IMR-90 (cell line): Measurements from ENCODE around the gene CSNK2B. TPM values are rescaled to one million over a fixed set of nuclear protein-coding genes. Genes with fewer than 3 reads are reported as not detected.

Source experiments
- ATAC-seq: fragments of 200-7000 bp; cut with Tn5 transposase; 2 replicates; pipeline ENCODE4 v1.9.1; 2020; ENCODE audit warnings: low read depth, mild to moderate bottlenecking, moderate library complexity
- BruUV-seq: library from RNA; stranded (reverse); fragments of 400-500 nt; replicated peaks from 2 replicates; lab custom pipeline; 2021; lab: Mats Ljungman, UMichigan
- CTCF ChIA-PET: fragments of 300-600 bp; formaldehyde crosslinking; extraction: SDS; loops from one replicate; lab custom pipeline; 2021; ENCODE audit warnings: antibody characterized with exemption; lab: Yijun Ruan, JAX
- POLR2A ChIA-PET: fragments of 300-600 bp; sonication (Branson Sonifier 250); formaldehyde crosslinking; loops from one replicate; lab custom pipeline; 2022; ENCODE audit warnings: antibody characterized with exemption; ENCODE audit not compliant: unreplicated experiment; lab: Charles Lee
- DNase-seq: peaks from one replicate; pipeline ENCODE4 v3.0.0; 2013
- H2AFZ ChIP-seq: replicated peaks from 2 replicates; pipeline ENCODE3; 2013; ENCODE audit warnings: low read length, mild to moderate bottlenecking; ENCODE audit not compliant: poor library complexity
- H2AK5ac ChIP-seq: 2 replicates; pipeline ENCODE4 v1.6.1; 2013; ENCODE audit warnings: low read depth, low read length, inconsistent platforms
- H2AK9ac ChIP-seq: replicated peaks from 2 replicates; pipeline ENCODE3; 2013; ENCODE audit warnings: mild to moderate bottlenecking, low read depth, low read length, moderate library complexity; ENCODE audit not compliant: poor library complexity
- H2BK120ac ChIP-seq: 2 replicates; pipeline ENCODE4 v1.6.1; 2013; ENCODE audit warnings: low read depth, low read length, inconsistent platforms
- H2BK15ac ChIP-seq: 3 replicates; pipeline ENCODE4 v1.6.1; 2013; ENCODE audit warnings: low read depth, low read length, inconsistent platforms
- H2BK20ac ChIP-seq: 2 replicates; pipeline ENCODE4 v1.6.1; 2013; ENCODE audit warnings: low read depth, mild to moderate bottlenecking, inconsistent platforms, low read length, moderate library complexity
- H2BK5ac ChIP-seq: 2 replicates; pipeline ENCODE4 v1.6.1; 2013; ENCODE audit warnings: mild to moderate bottlenecking, low read depth, low read length, inconsistent platforms; ENCODE audit not compliant: poor library complexity, severe bottlenecking
- H3K14ac ChIP-seq: replicated peaks from 2 replicates; pipeline ENCODE4 v1.6.1; 2013; ENCODE audit warnings: low read depth, low read length, inconsistent platforms
- H3K18ac ChIP-seq: 2 replicates; pipeline ENCODE4 v1.6.1; 2013; ENCODE audit warnings: low read depth, low read length, control low read depth
- H3K23ac ChIP-seq: 2 replicates; pipeline ENCODE4 v1.6.1; 2013; ENCODE audit warnings: low read depth, low read length, inconsistent platforms
- H3K27ac ChIP-seq: 2 replicates; pipeline ENCODE4 v1.5.1; 2013; ENCODE audit warnings: mild to moderate bottlenecking, control low read depth, low read length; ENCODE audit not compliant: insufficient read depth
- H3K27me3 ChIP-seq: 2 replicates; pipeline ENCODE4 v1.6.1; 2013; ENCODE audit warnings: low read length; ENCODE audit not compliant: control insufficient read depth, insufficient read depth
- H3K36me3 ChIP-seq: 2 replicates; pipeline ENCODE4 v1.6.1; 2013; ENCODE audit warnings: low read length, mixed read lengths; ENCODE audit not compliant: control insufficient read depth, insufficient read depth
- H3K4ac ChIP-seq: 2 replicates; pipeline ENCODE4 v1.6.1; 2013; ENCODE audit warnings: low read depth, low read length, inconsistent platforms
- H3K4me1 ChIP-seq: 2 replicates; pipeline ENCODE4 v1.6.1; 2013; ENCODE audit warnings: low read length, mixed read lengths; ENCODE audit not compliant: control insufficient read depth, insufficient read depth
- H3K4me2 ChIP-seq: 2 replicates; pipeline ENCODE4 v1.6.1; 2013; ENCODE audit warnings: low read depth, mild to moderate bottlenecking, control low read depth, low read length, moderate library complexity
- H3K4me3 ChIP-seq: 2 replicates; pipeline ENCODE4 v1.5.1; 2013; ENCODE audit warnings: low read depth, mild to moderate bottlenecking, control low read depth, low read length, moderate library complexity; ENCODE audit not compliant: insufficient read depth
- H3K56ac ChIP-seq: 2 replicates; pipeline ENCODE4 v1.6.1; 2013; ENCODE audit warnings: low read length, inconsistent platforms; ENCODE audit not compliant: insufficient read depth; ENCODE audit errors: extremely low read depth
- H3K79me1 ChIP-seq, 2 experiments: 2 replicates each; pipeline ENCODE4 v1.6.1; 2013; ENCODE audit warnings: low read length in 2 of 2, inconsistent platforms in 1 of 2, low read depth in 1 of 2
- H3K9ac ChIP-seq: 2 replicates; pipeline ENCODE4 v1.6.1; 2013; ENCODE audit warnings: low read depth, low read length, control low read depth
- H3K9me1 ChIP-seq: 2 replicates; pipeline ENCODE4 v1.6.1; 2013; ENCODE audit warnings: low read length, inconsistent platforms; ENCODE audit not compliant: insufficient read depth
- H3K9me3 ChIP-seq: 2 replicates; pipeline ENCODE4 v1.6.1; 2013; ENCODE audit warnings: low read length; ENCODE audit not compliant: control insufficient read depth, insufficient read depth
- H4K20me1 ChIP-seq: 2 replicates; pipeline ENCODE4 v1.6.1; 2013; ENCODE audit warnings: low read length, inconsistent platforms; ENCODE audit not compliant: insufficient read depth
- H4K5ac ChIP-seq: 2 replicates; pipeline ENCODE4 v1.6.1; 2013; ENCODE audit warnings: mild to moderate bottlenecking, low read depth, low read length, control low read depth
- H4K8ac ChIP-seq, 2 experiments: 2 replicates each; pipeline ENCODE4 v1.6.1; 2013; ENCODE audit warnings: low read depth in 2 of 2, low read length in 2 of 2, control low read depth in 1 of 2, inconsistent platforms in 1 of 2
- H4K91ac ChIP-seq: 2 replicates; pipeline ENCODE4 v1.6.1; 2013; ENCODE audit warnings: low read depth, low read length, inconsistent platforms; ENCODE audit not compliant: insufficient read depth
- BHLHE40 ChIP-seq: fragments of 150-350 bp; IDR thresholded peaks from 2 replicates; pipeline ENCODE4 v1.6.1; 2016; ENCODE audit warnings: mild to moderate bottlenecking, low read depth, low read length
- CEBPB ChIP-seq: IDR thresholded peaks from 2 replicates; pipeline ENCODE4 v1.6.1; 2012; ENCODE audit warnings: low read depth, low read length, improper control_type of control experiment
- CHD1 ChIP-seq: IDR thresholded peaks from 2 replicates; pipeline ENCODE4 v1.6.1; 2012; ENCODE audit warnings: low read depth, low read length, improper control_type of control experiment
- FOS ChIP-seq: fragments of 150-350 bp; IDR thresholded peaks from 2 replicates; pipeline ENCODE4 v1.6.1; 2016; ENCODE audit warnings: low read depth, low read length
- MAFK ChIP-seq: IDR thresholded peaks from 2 replicates; pipeline ENCODE4 v1.6.1; 2012; ENCODE audit warnings: low read depth, low read length, improper control_type of control experiment
- MXI1 ChIP-seq: IDR thresholded peaks from 2 replicates; pipeline ENCODE4 v1.6.1; 2012; ENCODE audit warnings: low read depth, mild to moderate bottlenecking, low read length, moderate library complexity, borderline replicate concordance
- NFE2L2 ChIP-seq: fragments of 150-350 bp; IDR thresholded peaks from 2 replicates; pipeline ENCODE4 v1.6.1; 2016; ENCODE audit warnings: low read depth, mild to moderate bottlenecking, low read length
- POLR2A ChIP-seq: IDR thresholded peaks from 2 replicates; pipeline ENCODE4 v1.6.1; 2012; ENCODE audit warnings: mild to moderate bottlenecking, low read depth, low read length
- RAD21 ChIP-seq: IDR thresholded peaks from 2 replicates; pipeline ENCODE4 v1.6.1; 2012; ENCODE audit warnings: low read length, improper control_type of control experiment
- RFX5 ChIP-seq: IDR thresholded peaks from 2 replicates; pipeline ENCODE4 v1.8.0; 2012; ENCODE audit warnings: low read depth, mild to moderate bottlenecking, low read length, moderate library complexity
- SMC3 ChIP-seq: fragments of 150-350 bp; IDR thresholded peaks from 2 replicates; pipeline ENCODE4 v1.6.1; 2016; ENCODE audit warnings: low read depth, mild to moderate bottlenecking, antibody characterized with exemption, low read length, moderate library complexity
- WGBS, 2 experiments: methylation state at CpG; one replicate each; pipeline versions ENCODE4 v1.1.5 to v1.1.7; 2013; ENCODE audit warnings: missing lambda C conversion rate in 2 of 2; ENCODE audit not compliant: insufficient read length in 1 of 2; ENCODE audit errors: extremely low coverage in 2 of 2; 5-methylcytosine and 5-hydroxymethylcytosine counted together
- dilution Hi-C: fragments of 300-500 bp; cut with HindIII; formaldehyde crosslinking; loops from one replicate; pipeline ENCODE4 v1.14.3; 2018; ENCODE audit warnings: low sequenced_read_pairs; ENCODE audit not compliant: unreplicated experiment
- in situ Hi-C: fragments of 300-500 bp; cut with MboI; formaldehyde crosslinking; loops from 3 replicates; pipeline ENCODE4 v1.14.3; 2019; ENCODE audit warnings: low sequenced_read_pairs, inconsistent platforms, mixed read lengths
- intact Hi-C: fragments of 100-400 bp; cut with micrococcal nuclease; formaldehyde crosslinking; loops from 2 replicates; pipeline ENCODE4 v1.10.0; 2022
- polyA plus RNA-seq, 3 experiments: library from polyadenylated mRNA; depleted of rRNA; stranded (reverse); fragments of >200 nt; gene quantifications; 2 replicates each; pipeline ENCODE4 v1.2.3, GENCODE V29; 2012; ENCODE audit warnings: low replicate concordance in 1 of 3
- total RNA-seq: library from RNA; depleted of rRNA; stranded (reverse); fragments of >200 nt; gene quantifications from 2 replicates; pipeline ENCODE4 v1.2.3, GENCODE V29; 2012
- TF ChIP-seq, protein P1 (sequence below): fragments of 150-350 bp; IDR thresholded peaks from 2 replicates; pipeline ENCODE4 v1.6.1; 2016; ENCODE audit warnings: low read depth, mild to moderate bottlenecking, low read length, moderate library complexity, borderline replicate concordance

Gene CSNK2B
- total and polyA plus RNA-seq, 2 of the 4 experiments (the other 2 are of a cell fraction): 194 to 240 TPM

DNA sequence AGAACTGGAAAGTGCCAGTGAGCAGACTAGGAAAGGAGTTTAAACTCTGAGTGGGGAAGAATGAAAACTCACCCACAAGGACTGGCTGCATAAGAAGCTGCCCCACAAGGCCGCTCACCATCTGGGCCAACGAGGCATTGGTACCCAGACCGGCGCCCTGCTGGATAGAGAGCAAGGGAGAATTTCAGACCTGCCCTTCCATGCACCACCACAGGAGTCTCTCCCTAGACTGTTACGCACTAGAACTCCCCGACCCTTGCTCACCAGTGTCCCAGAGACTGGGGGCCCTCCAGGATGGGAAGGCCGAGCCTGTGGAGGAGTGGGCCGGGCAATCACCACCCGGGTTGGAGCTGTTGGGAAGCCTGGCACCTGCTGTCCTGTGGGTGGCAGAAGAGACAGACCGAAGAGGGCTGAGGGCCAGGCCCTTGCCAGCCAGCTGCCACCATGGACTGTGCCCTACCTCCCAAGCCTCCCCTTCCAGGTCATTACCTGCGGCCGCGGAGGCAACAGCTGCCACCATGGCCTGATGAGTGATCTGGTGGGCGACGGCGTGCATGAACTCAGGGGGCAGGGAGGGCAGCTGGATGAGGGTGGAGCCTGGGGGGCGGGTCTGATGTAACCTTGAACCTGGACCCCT lies 21.9 kb upstream of the CSNK2B start:
- no peak overlapping the region for H2BK20ac ChIP-seq
- H3K18ac ChIP-seq: no peak overlapping the region
- peaks cover 5% of the 10 kb centered on the region; the same call in 1 of the 2 replicates for H4K20me1 ChIP-seq
- DNase-seq: no peak
- no peak overlapping the region for H3K9ac ChIP-seq
- no peak overlapping the region for H3K27ac ChIP-seq
- H4K91ac ChIP-seq: no peak overlapping the region
- in situ Hi-C loops: no loop called here
- intact Hi-C loops: no loop called here
- H4K5ac ChIP-seq: no peak overlapping the region
- no peak overlapping the region for H3K56ac ChIP-seq
- no peaks in the 10 kb centered on the region for H3K27me3 ChIP-seq
- H3K4me3 ChIP-seq: no peak overlapping the region
- H2BK5ac ChIP-seq: no peak overlapping the region
- ATAC-seq: no peak
- no peak overlapping the region for H3K23ac ChIP-seq
- H3K4me2 ChIP-seq: no peak overlapping the region
- H3K79me1 ChIP-seq: peaks cover 10 to 19% of the 10 kb centered on the region in 2 experiments; a peak in 3 of 4 replicates
- H2AK9ac ChIP-seq: no peak overlapping the region
- TF ChIP-seq POLR2A (no peak), MAFK (no peak), FOS (no peak), CEBPB (no peak), RFX5 (no peak), BHLHE40 (no peak), CHD1 (no peak), RAD21 (no peak), SMC3 (no peak), MXI1 (no peak), NFE2L2 (no peak)
- TF ChIP-seq, protein P1, sequence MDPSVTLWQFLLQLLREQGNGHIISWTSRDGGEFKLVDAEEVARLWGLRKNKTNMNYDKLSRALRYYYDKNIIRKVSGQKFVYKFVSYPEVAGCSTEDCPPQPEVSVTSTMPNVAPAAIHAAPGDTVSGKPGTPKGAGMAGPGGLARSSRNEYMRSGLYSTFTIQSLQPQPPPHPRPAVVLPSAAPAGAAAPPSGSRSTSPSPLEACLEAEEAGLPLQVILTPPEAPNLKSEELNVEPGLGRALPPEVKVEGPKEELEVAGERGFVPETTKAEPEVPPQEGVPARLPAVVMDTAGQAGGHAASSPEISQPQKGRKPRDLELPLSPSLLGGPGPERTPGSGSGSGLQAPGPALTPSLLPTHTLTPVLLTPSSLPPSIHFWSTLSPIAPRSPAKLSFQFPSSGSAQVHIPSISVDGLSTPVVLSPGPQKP: no peak
- no peak overlapping the region for H2BK120ac ChIP-seq
- no peak overlapping the region for H3K14ac ChIP-seq
- BruUV-seq: no TSS peak
- CTCF ChIA-PET: no interaction called here
- no peak overlapping the region for H2AK5ac ChIP-seq
- H3K4me1 ChIP-seq: no peaks in the 10 kb centered on the region; the same call in 1 of the 2 replicates
- no peak overlapping the region for H2AFZ ChIP-seq
- H4K8ac ChIP-seq: no peak overlapping the region
- no peak overlapping the region for H3K4ac ChIP-seq
- WGBS, 2 experiments: 83% methylated on average over 1 of the region's 17 CpGs; no CpG with 5 or more reads in 1 of the 2 experiments
- H2BK15ac ChIP-seq: no peak overlapping the region
- peaks cover 83% of the 10 kb centered on the region for H3K36me3 ChIP-seq
- no peaks in the 10 kb centered on the region for H3K9me3 ChIP-seq
- dilution Hi-C loops: no loop called here
- 0 out of 2 replicates have a peak, but pooled peaks cover 3% of the 10 kb centered on the region for H3K9me1 ChIP-seq
- POLR2A ChIA-PET: no interaction called here
